DLD1 (cell line): ENCODE results near the gene FBXL4.

Source experiments
- in situ Hi-C: cut with HindIII; loops from 2 replicates; pipeline ENCODE4 v1.10.0; 2017; ENCODE audit warnings: low sequenced_read_pairs

Gene FBXL4

GRCh38 chr6:98947411-98948292 lies at the start of gene FBXL4:
TSS of gene FBXL4 (minus strand) at chr6:98947946. CDS start at chr6:98926988, 20,958 bp downstream.
- in situ Hi-C loops = no loop called here

DNA sequence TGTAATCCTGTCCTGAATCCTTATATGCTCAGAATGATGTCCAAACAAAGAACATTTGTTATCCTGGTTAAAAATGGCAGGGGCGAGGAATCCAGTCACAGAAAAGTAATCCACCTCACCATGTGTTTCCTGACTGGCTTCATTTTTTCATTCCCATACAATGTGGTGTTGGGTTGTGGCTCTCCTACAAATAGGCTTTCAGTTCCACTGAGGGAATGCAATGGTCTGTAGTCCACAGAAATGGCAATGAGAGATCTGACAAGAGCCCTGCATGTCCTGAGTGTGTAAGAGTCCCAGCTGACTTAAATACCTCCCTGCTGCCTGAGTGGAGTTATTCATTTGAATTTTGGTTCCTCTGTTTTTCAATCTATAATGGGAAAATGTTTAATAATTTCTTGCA lies 47.4 kb upstream of the FBXL4 start:
- in situ Hi-C loops = no loop called here

DNA sequence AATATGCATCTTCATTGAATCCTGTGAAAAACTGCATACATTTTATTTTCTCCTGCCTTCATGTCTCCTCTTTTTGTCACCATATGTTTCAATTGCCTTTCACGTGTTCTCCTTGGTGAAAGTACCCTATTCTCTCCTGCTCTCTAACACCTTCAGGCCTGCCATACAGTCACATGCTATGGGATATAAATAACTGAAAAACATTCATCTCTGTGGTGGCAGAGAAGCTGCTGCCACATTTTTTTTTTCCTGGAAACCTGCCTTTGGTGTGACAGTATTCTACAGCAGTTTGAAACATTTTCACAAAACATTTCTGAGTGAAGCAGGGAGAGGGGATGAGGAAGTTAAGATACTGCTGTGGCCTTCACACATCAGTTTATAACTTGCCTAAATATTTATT lies 44.8 kb upstream of the FBXL4 start:
- in situ Hi-C loops = no loop called here

GRCh38 chr6:98986071-98986615 lies 38.4 kb upstream of the FBXL4 start:
- in situ Hi-C loops = no loop called here

DNA sequence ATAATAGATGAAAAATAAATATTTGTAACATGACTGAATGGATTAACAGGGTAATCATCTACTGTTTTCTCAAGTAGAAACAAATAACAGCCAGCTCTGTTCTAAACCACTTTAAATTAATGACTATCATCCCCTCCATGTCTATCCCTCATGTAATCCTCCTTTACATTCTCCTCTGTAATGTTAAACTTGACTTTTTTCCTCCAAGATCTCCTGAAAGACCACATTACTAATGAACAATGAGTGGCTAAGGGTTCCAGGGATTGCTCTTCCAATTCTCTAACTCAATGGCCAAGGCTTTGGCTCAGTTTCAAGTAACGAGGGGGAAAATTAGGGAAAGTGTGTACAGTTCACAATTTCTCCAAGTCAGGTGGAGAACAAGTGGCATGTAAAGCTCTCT lies 37.6 kb upstream of the FBXL4 start:
- in situ Hi-C loops = no loop called here

DNA sequence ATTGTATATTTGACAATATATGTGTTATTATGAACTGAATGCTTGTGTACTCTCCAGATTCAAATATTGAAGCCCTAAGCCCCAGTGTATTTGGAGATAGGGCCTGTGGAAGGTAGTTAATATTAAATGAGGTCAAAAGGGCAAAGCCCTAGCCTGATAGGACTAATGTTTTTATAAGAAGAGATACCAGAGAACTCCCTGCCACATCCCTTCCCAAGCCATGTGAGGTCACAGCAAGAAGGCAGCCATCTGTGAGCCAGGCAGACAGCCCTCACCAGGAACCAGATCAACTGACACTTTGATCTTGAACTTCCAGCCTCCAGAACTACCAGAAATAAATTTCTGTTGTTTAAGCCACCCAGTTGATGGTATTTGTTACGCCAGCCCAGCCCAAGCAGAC lies 36.4 kb upstream of the FBXL4 start:
- in situ Hi-C loops = no loop called here

DNA sequence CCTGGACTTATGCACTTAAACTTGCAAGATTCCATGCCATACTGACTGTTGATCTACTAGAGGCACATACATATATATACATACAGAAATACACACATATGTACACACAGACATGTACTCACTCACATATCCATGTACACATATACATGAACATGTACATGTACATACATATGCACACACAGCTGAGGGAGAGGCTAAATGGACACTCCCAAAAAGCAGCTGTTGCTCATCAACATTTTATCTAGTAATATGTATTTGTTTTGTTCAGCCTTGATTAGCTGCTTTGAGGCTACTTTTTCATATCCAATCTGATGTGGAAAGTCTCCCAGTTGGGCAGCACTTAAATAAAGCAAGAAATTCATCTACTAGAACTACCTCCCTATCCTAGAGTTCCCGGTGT lies 33.7 kb upstream of the FBXL4 start:
- in situ Hi-C loops = no loop called here

- in situ Hi-C loops = no loop called here
Measured at GRCh38 chr6:98980819-98981218, 33.1 kb upstream of the FBXL4 start.

DNA sequence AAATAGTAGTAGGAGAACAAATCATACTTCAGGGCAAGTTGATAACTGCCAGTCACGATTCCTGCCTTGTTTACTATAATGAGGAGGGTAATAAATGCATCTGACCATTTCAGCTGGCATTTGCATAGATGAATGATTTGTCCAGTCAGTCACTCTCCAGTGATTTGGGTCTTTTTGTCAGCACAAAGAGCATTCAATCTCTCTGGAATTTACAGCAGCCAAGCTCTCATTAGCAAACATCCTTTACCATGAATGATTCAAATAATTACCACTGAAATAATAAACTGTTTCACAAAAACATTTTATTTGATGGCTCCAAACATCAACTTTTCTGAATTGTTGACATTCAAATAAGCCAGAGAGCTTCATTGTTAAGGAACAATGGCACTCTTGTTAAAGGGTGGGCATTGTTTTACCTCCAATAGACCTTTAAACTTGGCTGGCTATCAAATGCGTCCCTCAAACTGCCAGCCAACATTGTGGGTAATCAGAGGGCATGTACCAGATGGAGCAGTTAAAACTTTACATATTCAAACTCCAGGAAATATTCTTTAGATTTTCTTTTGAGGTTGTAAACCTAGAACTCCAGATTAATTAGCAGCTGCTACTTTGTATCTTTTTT lies 30.0 kb upstream of the FBXL4 start:
- in situ Hi-C loops = no loop called here

- in situ Hi-C loops = no loop called here
Measured at GRCh38 chr6:98976674-98977385, 29.1 kb upstream of the FBXL4 start.

GRCh38 chr6:98975421-98975820 lies 27.7 kb upstream of the FBXL4 start:
- in situ Hi-C loops = no loop called here

DNA sequence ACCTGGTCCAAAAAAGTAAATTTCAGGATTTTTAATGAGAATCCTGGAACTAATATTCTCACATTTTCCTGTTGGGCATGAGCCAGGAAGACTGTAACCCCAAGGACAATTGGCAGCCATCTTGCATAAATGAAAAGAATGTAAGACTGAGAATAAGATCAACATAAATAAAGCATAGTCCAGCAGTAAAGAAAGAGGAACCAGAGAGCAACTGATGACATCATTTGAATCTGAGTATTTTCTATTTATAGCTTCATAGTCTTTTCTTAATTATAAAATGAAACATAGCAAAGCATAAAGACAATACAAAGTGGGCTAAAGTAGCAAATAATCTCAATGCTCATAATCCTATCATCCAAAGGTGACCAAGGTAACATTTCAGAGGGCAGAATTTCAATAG lies 26.6 kb upstream of the FBXL4 start:
- in situ Hi-C loops = no loop called here

DNA sequence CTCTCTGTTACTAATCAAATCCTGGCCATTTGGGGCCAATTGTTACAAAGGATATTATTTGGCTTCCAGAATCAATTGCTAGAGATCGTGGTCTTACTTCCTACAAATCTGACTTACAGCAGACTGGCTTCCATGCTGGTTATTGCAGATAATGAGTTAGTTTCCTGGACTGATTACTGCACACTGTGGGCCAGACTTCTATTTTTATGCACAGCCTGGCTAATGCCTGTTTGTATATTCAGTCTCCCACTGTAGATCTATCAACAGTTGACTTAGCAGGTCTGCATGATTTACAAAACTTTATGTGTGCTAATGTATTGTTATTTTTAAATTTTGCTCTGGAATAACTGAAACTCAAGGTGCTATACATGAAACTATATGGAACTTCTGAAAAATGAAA lies 25.8 kb upstream of the FBXL4 start:
- in situ Hi-C loops = no loop called here

DNA sequence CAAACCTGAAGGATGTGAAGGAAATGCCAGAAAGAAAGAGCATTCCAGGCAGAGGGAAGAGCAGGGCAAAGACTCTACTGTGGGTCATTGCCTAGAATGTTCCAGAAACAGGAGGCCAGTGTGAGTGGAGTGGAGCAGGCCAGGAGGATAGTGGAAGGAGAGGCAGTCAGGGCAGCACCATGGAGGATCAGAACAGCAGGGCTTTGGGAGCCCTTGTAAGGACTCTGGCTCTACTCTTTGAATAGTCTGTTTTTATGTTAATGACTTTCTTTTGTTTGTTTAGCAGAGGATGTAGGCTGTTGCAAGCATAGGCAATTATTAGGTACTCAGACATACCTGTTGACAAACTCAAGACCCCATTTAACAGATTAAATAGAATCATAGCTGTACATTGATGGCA lies 23.6 kb upstream of the FBXL4 start:
- in situ Hi-C loops = no loop called here

GRCh38 chr6:98970469-98970868 lies 22.7 kb upstream of the FBXL4 start:
- in situ Hi-C loops = no loop called here

DNA sequence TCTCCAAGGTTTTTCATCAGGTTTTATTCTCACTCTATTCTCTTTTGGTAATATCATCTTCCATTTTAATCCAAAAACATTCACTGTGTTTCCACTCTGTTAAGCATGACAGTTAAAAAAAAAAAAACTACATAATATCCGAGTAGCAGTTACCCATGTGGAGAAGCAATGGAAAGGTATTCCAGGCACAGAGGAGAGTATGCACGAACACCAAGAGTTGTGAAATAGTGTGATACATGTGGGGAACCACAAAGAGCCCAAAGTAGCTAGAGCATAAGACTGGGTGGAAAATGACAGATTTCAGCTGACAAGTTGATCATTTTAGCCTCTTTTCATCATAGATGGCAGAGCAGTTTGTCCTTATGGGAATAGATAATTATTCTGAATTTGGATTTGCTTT lies 19.9 kb upstream of the FBXL4 start:
- in situ Hi-C loops = no loop called here

DNA sequence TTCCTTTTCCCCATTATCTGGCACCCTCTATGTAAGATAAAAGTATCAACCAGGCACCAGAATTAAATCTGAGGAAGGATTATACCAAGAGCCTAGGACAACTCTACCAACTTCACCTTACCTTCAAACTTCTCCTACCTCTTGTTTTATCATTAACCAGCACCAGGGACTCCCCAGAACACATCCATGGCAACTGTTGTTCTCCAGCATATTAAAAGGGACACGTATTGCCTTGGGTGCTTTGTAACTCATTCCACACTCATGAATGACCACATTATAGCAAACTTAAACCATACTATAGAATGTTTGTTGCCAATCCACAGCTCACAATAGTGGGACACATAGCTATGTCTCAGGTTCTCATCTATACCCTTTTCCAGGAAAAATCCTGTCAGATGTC lies 11.9 kb upstream of the FBXL4 start:
- in situ Hi-C loops = no loop called here

DNA sequence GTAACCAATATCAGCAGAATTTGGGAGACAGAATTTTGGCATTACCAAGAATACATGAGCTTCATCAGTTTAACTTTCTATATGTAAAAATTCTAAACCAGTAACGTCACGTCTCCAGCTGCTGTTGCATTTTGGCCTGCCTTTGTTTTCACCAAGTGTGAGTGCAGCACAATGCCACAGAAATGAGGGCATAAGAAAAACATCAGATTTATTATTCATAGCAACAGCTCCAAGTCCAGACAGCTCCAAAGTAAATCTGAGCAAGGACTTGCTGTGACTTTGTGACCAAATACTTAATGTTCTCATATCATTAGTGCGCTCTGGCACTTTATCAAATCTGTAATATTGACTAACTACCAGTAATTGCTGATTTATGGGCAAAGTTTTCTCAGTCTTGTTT lies 11.0 kb upstream of the FBXL4 start:
- in situ Hi-C loops = no loop called here

- in situ Hi-C loops = no loop called here
Measured at GRCh38 chr6:98957450-98957849, 9.7 kb upstream of the FBXL4 start.

DNA sequence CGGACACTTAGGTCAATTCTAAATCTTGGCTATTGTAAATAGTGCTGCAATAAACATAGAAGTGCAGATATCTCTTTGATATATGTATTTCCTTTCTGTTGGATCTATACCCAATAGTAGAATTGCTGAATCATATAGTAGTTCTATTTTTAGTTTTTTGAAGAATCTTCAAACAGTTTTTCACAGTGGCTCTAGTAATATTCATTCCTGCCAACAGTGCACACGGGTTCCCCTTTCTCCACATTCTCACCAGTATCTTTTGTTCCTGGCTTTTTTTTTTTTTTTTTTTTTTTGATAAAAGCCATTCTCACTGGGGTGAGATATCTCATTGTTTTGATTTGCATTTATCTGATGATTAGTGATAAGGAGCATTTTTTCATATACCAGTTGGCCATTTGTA lies 1.8 kb upstream of the FBXL4 start:
- in situ Hi-C loops = no loop called here

DNA sequence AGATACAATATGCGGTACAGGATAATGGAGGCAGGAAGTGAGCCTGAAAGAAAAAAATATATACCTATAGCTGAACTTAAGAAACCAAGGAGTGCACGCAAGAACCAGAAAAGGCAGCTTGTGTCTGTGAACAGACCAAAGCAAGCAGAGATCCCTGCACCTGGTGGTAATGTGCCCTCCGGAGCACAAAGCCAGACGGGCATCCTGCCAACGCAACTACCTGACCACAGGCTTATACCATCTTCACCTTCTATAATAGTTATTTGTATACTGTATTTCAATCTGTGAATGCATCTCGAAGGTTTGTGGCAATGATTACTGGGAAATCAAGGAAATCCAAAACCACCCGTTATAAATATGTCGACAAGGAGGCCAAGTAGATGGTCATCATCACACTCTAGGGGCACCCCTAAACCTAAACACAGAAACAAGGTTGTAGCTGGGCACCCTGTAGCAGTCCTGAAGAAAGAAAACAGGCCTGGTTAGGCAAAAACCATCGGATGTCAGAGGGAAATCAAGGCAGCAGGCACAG lies 801 bp downstream of the FBXL4 start:
- in situ Hi-C loops = no loop called here
